Body of pancreas (tissue), 4 donors: ENCODE results near the gene SPAG6.

Source experiments
- POLR2A ChIP-seq, 3 donors: fragments of 450-650 bp; IDR thresholded peaks; one replicate each; pipeline ENCODE4 v1.6.1; 2016; ENCODE audit warnings: antibody characterized with exemption in 3 of 3, mild to moderate bottlenecking in 2 of 3
- TF ChIP-seq, protein P1 (sequence below), 7 experiments: fragments of 450-650 bp in 4 of 7; fragments of 200-600 bp in 3 of 7; sonication (generic) in 3 of 7; IDR thresholded peaks; one replicate each; pipeline ENCODE4 v1.5.1; 2016 to 2019; ENCODE audit warnings: antibody characterized with exemption in 7 of 7

GRCh38 chr10:22305721-22306120 is 39.6 kb upstream of the SPAG6 start:
- TF ChIP-seq, protein P1, sequence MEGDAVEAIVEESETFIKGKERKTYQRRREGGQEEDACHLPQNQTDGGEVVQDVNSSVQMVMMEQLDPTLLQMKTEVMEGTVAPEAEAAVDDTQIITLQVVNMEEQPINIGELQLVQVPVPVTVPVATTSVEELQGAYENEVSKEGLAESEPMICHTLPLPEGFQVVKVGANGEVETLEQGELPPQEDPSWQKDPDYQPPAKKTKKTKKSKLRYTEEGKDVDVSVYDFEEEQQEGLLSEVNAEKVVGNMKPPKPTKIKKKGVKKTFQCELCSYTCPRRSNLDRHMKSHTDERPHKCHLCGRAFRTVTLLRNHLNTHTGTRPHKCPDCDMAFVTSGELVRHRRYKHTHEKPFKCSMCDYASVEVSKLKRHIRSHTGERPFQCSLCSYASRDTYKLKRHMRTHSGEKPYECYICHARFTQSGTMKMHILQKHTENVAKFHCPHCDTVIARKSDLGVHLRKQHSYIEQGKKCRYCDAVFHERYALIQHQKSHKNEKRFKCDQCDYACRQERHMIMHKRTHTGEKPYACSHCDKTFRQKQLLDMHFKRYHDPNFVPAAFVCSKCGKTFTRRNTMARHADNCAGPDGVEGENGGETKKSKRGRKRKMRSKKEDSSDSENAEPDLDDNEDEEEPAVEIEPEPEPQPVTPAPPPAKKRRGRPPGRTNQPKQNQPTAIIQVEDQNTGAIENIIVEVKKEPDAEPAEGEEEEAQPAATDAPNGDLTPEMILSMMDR (IDR thresholded peaks at IDR 0.05), result no peak
- no peak for TF ChIP-seq POLR2A (IDR thresholded peaks at IDR 0.05)
